GM23338 (cell line): Measurements from ENCODE around the gene AFAP1.

ENCODE experiments used
- POLR2AphosphoS5 ChIP-seq: IDR thresholded peaks from 2 replicates; pipeline ENCODE4 v1.6.1; 2016; ENCODE audit warnings: antibody characterized with exemption, low read depth
- STAT1 ChIP-seq: IDR thresholded peaks from one replicate; pipeline ENCODE4 v1.6.1; 2016; ENCODE audit warnings: antibody characterized with exemption; ENCODE audit not compliant: unreplicated experiment
- TF ChIP-seq, protein P1 (sequence below), 2 experiments: fragments of 200-600 bp in 1 of 2; sonication (generic) in 1 of 2; conservative IDR thresholded peaks; 2 replicates each; pipeline versions ENCODE4 v1.5.1 to v1.6.1; 2016 to 2017; ENCODE audit warnings: antibody characterized with exemption in 2 of 2, low read depth in 2 of 2, mild to moderate bottlenecking in 2 of 2, moderate library complexity in 1 of 2

GRCh38 chr4:7985891-7986441 lies 46.3 kb upstream of the AFAP1 start:
- TF ChIP-seq STAT1 (no peak), POLR2AphosphoS5 (no peak)
- TF ChIP-seq, protein P1, sequence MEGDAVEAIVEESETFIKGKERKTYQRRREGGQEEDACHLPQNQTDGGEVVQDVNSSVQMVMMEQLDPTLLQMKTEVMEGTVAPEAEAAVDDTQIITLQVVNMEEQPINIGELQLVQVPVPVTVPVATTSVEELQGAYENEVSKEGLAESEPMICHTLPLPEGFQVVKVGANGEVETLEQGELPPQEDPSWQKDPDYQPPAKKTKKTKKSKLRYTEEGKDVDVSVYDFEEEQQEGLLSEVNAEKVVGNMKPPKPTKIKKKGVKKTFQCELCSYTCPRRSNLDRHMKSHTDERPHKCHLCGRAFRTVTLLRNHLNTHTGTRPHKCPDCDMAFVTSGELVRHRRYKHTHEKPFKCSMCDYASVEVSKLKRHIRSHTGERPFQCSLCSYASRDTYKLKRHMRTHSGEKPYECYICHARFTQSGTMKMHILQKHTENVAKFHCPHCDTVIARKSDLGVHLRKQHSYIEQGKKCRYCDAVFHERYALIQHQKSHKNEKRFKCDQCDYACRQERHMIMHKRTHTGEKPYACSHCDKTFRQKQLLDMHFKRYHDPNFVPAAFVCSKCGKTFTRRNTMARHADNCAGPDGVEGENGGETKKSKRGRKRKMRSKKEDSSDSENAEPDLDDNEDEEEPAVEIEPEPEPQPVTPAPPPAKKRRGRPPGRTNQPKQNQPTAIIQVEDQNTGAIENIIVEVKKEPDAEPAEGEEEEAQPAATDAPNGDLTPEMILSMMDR (conservative IDR thresholded peaks at IDR 0.05; ENCODE audit: low read depth in 2 of 2) = no peak
